HCT116 (cell line): ENCODE results near the gene RNASE9.

Experiments used
- CEBPB ChIP-seq: IDR thresholded peaks from 2 replicates; pipeline ENCODE4 v1.6.1; 2012; ENCODE audit warnings: low read depth
- CTCF ChIP-seq, 3 experiments: fragments of 200-600 bp in 1 of 3; sonication (generic) in 1 of 3; IDR thresholded peaks in 2 of 3; conservative IDR thresholded peaks in 1 of 3; 2 replicates each; pipeline ENCODE4 v1.5.1; 2012 to 2017; ENCODE audit warnings: low read depth in 2 of 3, low read length in 2 of 3, antibody characterized with exemption in 1 of 3, borderline replicate concordance in 1 of 3, control low read depth in 1 of 3, mild to moderate bottlenecking in 1 of 3, mixed read lengths in 1 of 3, mixed run types in 1 of 3, moderate library complexity in 1 of 3; ENCODE audit not compliant: insufficient read depth in 1 of 3
- FOSL1 ChIP-seq: IDR thresholded peaks from 2 replicates; pipeline ENCODE4 v1.6.1; 2012; ENCODE audit warnings: low read depth
- POLR2A ChIP-seq: IDR thresholded peaks from 2 replicates; pipeline ENCODE4 v1.7.0; 2011; ENCODE audit warnings: borderline replicate concordance; ENCODE audit not compliant: insufficient read depth, insufficient read length; ENCODE audit errors: extremely low read depth
- POLR2AphosphoS5 ChIP-seq: IDR thresholded peaks from 2 replicates; pipeline ENCODE4 v1.6.1; 2011; ENCODE audit warnings: mild to moderate bottlenecking, low read depth, low read length, moderate library complexity
- REST ChIP-seq: IDR thresholded peaks from 2 replicates; pipeline ENCODE4 v1.6.1; 2012; ENCODE audit warnings: low read depth
- SP1 ChIP-seq: IDR thresholded peaks from 2 replicates; pipeline ENCODE4 v1.6.1; 2012; ENCODE audit warnings: low read depth
- YY1 ChIP-seq: IDR thresholded peaks from 2 replicates; pipeline ENCODE4 v1.6.1; 2011; ENCODE audit warnings: low read length, low read depth, moderate library complexity, mild to moderate bottlenecking; ENCODE audit not compliant: insufficient replicate concordance; ENCODE audit errors: extremely low read depth

GRCh38 chr14:20560961-20561360 is at the start of gene RNASE9:
- TF ChIP-seq POLR2A (no peak), CTCF (IDR thresholded peaks at IDR 0.05 in 2 of 3, conservative IDR thresholded peaks at IDR 0.05 in 1 of 3; ENCODE audit: borderline replicate concordance in 1 of 3, insufficient read depth in 1 of 3, low read depth in 2 of 3, low read length in 2 of 3) (no peak), SP1 (no peak), YY1 (no peak), REST (no peak), CEBPB (no peak), POLR2AphosphoS5 (no peak), FOSL1 (no peak)
